ENCODE measurements around the gene MRPS22. TPM values are rescaled to one million over a fixed set of nuclear protein-coding genes. Genes with fewer than 3 reads are reported as not detected.
"Not testable (repeated sequence)": the region's sequence is repeated elsewhere in the genome, so short reads cannot be mapped to it uniquely, and the experiment has no call there.

Gene MRPS22
- polyA plus RNA-seq, 1 donor from 2014 or later = 32.5 TPM

GRCh38 chr3:139382291-139382690 lies 38.5 kb downstream of the MRPS22 start:
- not testable (repeated sequence) for H3K4me3 Mint-ChIP-seq, H3K27me3 Mint-ChIP-seq, H3K9me3 Mint-ChIP-seq, H3K27ac Mint-ChIP-seq, H3K36me3 Mint-ChIP-seq
- peaks cover 8 to 27% (median 21%) of the 10 kb centered on the region in 3 donors for H3K4me1 Mint-ChIP-seq

GRCh38 chr3:139388077-139388476 lies 44.3 kb downstream of the MRPS22 start:
- Mint-ChIP-seq H3K4me1 (peaks cover 32 to 40% (median 36%) of the 10 kb centered on the region in 3 donors), H3K9me3 (no peaks in the 10 kb centered on the region), H3K36me3 (peaks cover 4% of the 10 kb centered on the region), H3K4me3 (peak overlapping the region; percentile 41 to 81 (median 61)), H3K27ac (no peak overlapping the region), H3K27me3 (no peaks in the 10 kb centered on the region)

DNA sequence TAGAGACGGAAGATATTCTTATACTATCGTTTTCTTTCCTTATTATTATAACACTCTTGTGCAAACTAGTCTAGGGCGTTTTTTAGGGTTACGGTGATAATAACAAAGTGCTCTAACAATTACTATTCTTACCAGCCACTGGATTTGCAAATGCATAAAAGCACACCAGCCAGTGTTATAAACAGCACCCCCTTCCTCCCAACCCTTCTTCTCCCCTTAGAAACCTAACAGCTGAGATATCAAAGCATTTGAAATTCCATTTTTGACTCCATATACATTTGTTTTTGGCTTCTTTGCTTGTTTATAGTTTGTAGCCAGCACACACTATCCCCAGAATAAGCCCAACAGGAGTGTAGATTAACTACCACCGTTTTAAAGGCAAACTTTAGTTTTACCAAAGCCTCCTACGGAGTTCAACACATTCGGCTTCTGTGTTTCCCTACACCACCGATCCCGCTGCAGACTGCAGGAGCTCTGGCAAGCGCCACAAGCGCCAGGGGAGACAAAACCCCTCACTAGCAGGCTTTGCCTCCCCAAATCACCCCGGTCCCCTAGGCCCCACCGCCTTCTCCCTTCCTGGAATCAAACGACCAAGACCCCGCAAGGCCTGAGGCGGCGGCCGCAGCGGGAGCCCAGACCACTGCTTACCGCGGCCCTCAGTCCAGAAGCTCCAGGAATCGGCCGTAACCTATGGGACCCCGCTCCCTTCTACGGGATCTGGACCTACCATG lies 45.2 kb downstream of the MRPS22 start:
- Mint-ChIP-seq H3K27ac (peak overlapping the region; percentile 94 to 99 (median 99)), H3K36me3 (peaks cover 4% of the 10 kb centered on the region), H3K4me3 (peak overlapping the region; percentile 92 to 98 (median 97)), H3K4me1 (peaks cover 32 to 40% (median 36%) of the 10 kb centered on the region in 3 donors), H3K9me3 (no peaks in the 10 kb centered on the region), H3K27me3 (no peaks in the 10 kb centered on the region)

DNA sequence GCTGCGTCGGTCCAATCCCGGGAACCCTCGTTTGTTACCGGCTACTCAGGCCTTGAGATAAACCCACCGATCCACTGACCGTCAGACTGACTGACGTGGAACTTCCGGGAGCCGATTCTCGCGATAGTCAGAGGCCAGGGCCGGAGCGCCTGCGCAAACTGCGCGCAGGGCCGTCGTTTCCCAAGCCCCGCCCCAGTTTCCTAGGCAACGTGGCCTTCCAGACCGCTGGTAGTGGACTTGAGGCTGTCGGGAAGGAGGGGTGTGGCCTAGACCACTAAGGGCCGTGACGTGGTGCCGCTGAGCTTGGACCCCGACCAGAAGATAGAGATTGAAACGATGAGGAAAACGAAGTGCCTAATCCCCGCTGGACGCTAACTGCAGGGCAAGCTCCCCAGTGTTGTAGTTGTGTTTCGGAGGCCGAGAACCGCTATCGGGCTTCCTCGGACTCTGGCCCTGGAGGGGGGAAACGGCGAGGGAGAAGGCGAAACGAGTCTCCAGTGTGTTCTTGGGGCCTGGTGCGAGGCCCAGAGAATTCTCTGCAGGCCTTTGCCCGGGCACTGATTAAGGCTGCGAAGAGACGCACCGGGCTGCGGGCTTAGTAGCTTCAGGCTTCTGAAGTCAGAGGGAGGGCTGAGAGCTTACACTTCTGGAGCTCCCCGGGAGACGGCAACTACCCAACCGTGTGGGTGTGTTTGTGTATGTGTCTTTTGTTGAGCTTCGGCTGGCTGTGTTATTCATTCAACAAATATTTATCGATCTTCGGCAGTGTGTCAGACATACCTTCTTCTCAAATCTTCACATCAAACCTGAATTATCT lies 45.9 kb downstream of the MRPS22 start, which contains the start of gene COPB2:
Gene COPB2, minus strand, starts transcription at position 96 of the 817 bp plus-strand sequence. CDS start 97 bp downstream, outside the sequence.
- H3K27me3 Mint-ChIP-seq = no peaks in the 10 kb centered on the region
- H3K27ac Mint-ChIP-seq = peak within 1 kb of the TSS; percentile 94 to 99 (median 99)
- H3K4me1 Mint-ChIP-seq = peaks cover 32 to 39% (median 36%) of the 10 kb centered on the region in 3 donors
- H3K4me3 Mint-ChIP-seq = peak within 1 kb of the TSS; percentile 92 to 98 (median 97)
- H3K36me3 Mint-ChIP-seq = peaks cover 4% of the 10 kb centered on the region
- H3K9me3 Mint-ChIP-seq = no peaks in the 10 kb centered on the region

- no peaks in the 10 kb centered on the region for H3K27me3 Mint-ChIP-seq
- peak overlapping the region in 1 of 3 donors; percentile 20 for H3K27ac Mint-ChIP-seq
Measured at GRCh38 chr3:139394116-139394515, 50.3 kb downstream of the MRPS22 start.

DNA sequence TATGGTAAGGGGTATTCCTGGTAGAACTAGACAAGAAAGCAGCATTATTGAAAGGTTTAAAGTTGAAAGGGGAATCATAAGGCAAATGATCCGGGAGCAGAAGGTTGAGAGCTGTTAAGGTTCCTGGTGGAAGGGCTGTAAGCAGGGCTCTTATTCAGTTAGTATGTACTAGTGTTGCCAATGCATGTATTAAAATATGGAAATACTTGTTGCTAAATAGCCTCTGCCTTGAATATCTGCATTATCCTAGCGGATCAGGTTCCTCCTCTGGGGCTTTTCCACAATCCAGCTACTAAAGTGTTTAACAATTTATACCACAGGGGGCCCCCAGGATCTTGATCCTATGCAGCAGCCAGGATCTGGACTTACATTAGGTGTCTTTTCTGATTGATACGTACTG lies 52.9 kb downstream of the MRPS22 start:
- peaks cover 0 to 4% (median under 1%) of the 10 kb centered on the region in 3 donors for H3K4me1 Mint-ChIP-seq

More at GRCh38 chr3:139394116-139394515, 50.3 kb downstream of the MRPS22 start:
- Mint-ChIP-seq H3K4me3 (no peak overlapping the region), H3K4me1 (peaks cover 10 to 20% (median 11%) of the 10 kb centered on the region in 3 donors), H3K9me3 (no peaks in the 10 kb centered on the region), H3K36me3 (peaks cover 3% of the 10 kb centered on the region)

DNA sequence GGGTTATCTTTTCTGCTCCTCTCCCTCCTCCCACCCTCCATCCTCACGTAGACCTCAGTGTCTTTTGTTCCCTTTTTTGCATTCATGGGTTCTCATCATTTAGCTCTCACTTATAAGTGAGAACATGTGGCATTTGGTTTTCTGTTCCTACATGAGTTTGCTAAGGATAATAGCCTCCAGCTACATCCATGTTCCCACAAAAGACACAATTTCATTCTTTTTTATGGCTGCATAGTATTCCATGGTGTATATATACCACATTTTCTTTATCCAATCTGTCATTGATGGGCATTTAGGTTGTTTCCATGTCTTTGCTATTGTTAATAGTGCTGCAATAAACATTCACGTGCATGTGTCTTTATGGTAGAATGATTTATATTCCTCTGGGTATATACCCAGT lies 57.3 kb downstream of the MRPS22 start:
- H3K27me3 Mint-ChIP-seq, H3K36me3 Mint-ChIP-seq, H3K4me3 Mint-ChIP-seq, H3K4me1 Mint-ChIP-seq, H3K27ac Mint-ChIP-seq: not testable (repeated sequence)
- H3K9me3 Mint-ChIP-seq = peaks cover 4 to 19% (median 17%) of the 10 kb centered on the region in 3 donors

More for the DNA sequence above, 52.9 kb downstream of the MRPS22 start:
- no peaks in the 10 kb centered on the region for H3K27me3 Mint-ChIP-seq
- no peak overlapping the region for H3K4me3 Mint-ChIP-seq
- H3K9me3 Mint-ChIP-seq = peaks cover 0 to 6% (median 3%) of the 10 kb centered on the region in 3 donors
- no peak overlapping the region for H3K27ac Mint-ChIP-seq
- H3K36me3 Mint-ChIP-seq = peaks cover 5% of the 10 kb centered on the region

Other genes starting within 250 kb of the MRPS22 start
- 49.2 TPM for gene COPB2, start 45.6 kb downstream of the MRPS22 start, polyA plus RNA-seq
- gene RBP2, start 132.5 kb downstream of the MRPS22 start, polyA plus RNA-seq = not detected
- gene RBP1, start 195.7 kb downstream of the MRPS22 start, polyA plus RNA-seq = not detected